Neural progenitor cell (in vitro differentiated cells): ENCODE results near the gene GCSAM.

ENCODE experiments used
- EZH2phosphoT487 ChIP-seq: fragments of 200-600 bp; sonication (generic); IDR thresholded peaks from 2 replicates; pipeline ENCODE4 v1.6.1; 2017; ENCODE audit warnings: antibody characterized with exemption
- TF ChIP-seq, protein P1 (sequence below): fragments of 200-600 bp; sonication (generic); IDR thresholded peaks from 2 replicates; pipeline ENCODE4 v1.5.1; 2017; ENCODE audit warnings: antibody characterized with exemption, mild to moderate bottlenecking

DNA sequence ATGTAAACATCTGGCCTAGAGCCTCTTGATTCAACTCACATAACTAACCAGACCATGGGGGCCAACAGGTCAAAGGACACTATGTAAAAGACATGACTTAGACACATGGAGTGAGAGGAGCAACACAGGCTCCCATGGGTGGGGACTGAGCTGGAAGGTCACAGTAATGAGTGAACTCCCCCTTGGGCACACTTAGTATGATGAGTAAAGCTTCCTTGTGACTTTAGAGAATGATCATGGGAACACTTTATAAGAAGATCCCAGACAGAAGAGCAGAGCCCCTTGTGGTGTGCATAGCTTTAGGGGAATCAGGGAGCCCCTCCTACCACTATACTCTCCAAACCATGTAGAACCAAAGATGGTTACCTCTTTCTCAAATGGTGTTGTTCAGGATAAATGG lies 10.2 kb downstream of the GCSAM start:
- no peak for TF ChIP-seq EZH2phosphoT487
- TF ChIP-seq, protein P1, sequence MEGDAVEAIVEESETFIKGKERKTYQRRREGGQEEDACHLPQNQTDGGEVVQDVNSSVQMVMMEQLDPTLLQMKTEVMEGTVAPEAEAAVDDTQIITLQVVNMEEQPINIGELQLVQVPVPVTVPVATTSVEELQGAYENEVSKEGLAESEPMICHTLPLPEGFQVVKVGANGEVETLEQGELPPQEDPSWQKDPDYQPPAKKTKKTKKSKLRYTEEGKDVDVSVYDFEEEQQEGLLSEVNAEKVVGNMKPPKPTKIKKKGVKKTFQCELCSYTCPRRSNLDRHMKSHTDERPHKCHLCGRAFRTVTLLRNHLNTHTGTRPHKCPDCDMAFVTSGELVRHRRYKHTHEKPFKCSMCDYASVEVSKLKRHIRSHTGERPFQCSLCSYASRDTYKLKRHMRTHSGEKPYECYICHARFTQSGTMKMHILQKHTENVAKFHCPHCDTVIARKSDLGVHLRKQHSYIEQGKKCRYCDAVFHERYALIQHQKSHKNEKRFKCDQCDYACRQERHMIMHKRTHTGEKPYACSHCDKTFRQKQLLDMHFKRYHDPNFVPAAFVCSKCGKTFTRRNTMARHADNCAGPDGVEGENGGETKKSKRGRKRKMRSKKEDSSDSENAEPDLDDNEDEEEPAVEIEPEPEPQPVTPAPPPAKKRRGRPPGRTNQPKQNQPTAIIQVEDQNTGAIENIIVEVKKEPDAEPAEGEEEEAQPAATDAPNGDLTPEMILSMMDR, result no peak
